Measurements from ENCODE around the gene GPR4. TPM values are rescaled to one million over a fixed set of nuclear protein-coding genes. Genes with fewer than 3 reads are reported as not detected.

GPR4 gene
- total RNA-seq, 1 donor from 2014 or later: not detected

DNA sequence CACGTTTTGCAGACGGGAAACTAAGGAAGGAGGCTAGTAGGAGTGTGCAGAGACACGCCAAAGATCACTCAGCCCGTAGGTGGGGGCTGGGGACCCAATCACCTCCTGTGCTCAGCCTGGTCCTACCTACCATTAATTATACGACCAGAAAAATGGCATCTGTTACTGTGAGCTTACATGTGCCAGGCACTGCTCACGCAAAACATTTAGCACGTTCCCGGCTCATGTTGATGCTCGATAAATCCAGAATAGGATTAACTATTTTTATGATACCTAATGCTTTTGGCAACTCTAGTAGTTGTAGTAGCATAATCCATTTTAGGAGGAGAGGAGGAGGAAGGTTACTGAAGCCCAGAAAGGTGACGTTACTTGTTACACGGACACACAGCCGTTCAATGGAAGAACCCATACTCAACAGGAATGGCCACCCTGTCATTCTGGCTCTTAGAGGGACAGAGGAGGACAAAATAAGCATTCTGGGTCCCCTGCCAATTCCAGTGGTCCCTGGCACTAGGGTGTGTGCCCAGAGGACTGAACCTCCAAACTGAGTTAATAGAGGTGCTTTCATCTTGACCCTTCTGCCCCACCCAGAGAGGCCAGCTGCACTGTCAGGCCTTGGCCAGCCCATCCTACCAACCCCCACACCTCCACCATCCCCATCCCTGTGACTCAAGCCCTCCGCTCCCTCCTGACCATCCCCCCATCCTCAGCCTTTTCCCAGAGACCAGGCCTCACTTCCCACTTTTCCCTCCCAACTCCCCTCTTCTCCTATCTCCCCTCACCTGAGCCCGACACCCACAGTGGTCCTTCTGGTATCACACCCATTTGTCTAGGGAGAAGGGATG is 42.1 kb upstream of the GPR4 start:
- peaks cover 8% of the 10 kb centered on the region for H3K27me3 ChIP-seq (ENCODE audit: control insufficient read depth, insufficient read depth, low read length)
- no peaks in the 10 kb centered on the region for H3K36me3 ChIP-seq (ENCODE audit: control insufficient read depth, insufficient read depth, low read length)
- H3K4me3 ChIP-seq (ENCODE audit: low read depth, low read length): no peak overlapping the region
- TF ChIP-seq, protein P1, sequence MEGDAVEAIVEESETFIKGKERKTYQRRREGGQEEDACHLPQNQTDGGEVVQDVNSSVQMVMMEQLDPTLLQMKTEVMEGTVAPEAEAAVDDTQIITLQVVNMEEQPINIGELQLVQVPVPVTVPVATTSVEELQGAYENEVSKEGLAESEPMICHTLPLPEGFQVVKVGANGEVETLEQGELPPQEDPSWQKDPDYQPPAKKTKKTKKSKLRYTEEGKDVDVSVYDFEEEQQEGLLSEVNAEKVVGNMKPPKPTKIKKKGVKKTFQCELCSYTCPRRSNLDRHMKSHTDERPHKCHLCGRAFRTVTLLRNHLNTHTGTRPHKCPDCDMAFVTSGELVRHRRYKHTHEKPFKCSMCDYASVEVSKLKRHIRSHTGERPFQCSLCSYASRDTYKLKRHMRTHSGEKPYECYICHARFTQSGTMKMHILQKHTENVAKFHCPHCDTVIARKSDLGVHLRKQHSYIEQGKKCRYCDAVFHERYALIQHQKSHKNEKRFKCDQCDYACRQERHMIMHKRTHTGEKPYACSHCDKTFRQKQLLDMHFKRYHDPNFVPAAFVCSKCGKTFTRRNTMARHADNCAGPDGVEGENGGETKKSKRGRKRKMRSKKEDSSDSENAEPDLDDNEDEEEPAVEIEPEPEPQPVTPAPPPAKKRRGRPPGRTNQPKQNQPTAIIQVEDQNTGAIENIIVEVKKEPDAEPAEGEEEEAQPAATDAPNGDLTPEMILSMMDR (IDR thresholded peaks at IDR 0.05; ENCODE audit: insufficient read depth, low read length, poor library complexity, severe bottlenecking): no peak
- DNase-seq (ENCODE audit: low read depth): no peak

DNA sequence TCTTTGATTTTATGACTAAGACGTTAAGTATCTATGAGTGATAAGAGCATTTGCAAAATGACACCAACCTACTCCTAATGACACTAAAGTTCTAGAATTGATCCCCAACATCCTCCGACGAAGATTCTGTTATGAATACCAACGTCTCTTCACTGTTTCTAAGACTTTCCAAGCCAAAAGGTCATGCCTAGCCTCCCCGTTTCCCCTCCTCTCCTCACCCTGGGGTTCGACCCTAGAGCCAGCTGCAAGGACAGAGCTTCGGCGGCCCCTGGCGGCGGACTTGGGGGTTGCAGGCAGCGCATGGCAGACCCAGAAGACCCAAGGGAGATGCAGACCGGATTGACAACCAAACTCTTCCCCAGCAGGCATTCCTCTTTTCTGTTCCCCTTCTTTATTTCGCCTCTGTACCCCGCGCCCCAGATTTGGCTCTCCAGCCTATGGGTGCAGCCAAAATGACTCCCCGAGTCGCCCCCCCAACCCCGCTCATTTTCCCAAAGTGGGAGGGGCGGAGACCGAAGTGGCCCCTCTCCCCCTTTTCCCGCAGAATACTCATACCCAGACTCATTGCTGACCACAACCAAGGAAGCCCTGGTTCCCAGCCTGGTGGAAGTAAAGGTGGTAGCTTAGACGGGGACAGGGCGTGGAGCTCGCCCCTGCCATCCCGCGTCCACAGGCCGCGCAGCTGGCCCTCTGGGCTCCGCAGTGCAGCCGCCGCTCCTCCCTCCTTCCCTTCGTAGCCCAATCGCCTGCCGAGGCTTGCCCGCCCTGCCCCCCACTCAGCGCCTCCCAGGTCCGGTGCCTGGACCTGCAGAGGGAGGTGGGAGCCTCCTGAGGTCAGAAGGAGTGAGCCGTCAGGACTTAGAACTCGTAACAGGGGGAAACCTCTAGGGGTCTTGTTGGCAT is 41.3 kb upstream of the GPR4 start:
- Histone ChIP-seq H3K4me3 (ENCODE audit: low read depth, low read length) (peak overlapping the region; percentile 21), H3K36me3 (ENCODE audit: control insufficient read depth, insufficient read depth, low read length) (no peaks in the 10 kb centered on the region), H3K27me3 (ENCODE audit: control insufficient read depth, insufficient read depth, low read length) (peaks cover 8% of the 10 kb centered on the region)
- TF ChIP-seq, protein P1 (IDR thresholded peaks at IDR 0.05; ENCODE audit: insufficient read depth, low read length, poor library complexity, severe bottlenecking): peak; percentile 99
- no peak for DNase-seq (ENCODE audit: low read depth)

DNA sequence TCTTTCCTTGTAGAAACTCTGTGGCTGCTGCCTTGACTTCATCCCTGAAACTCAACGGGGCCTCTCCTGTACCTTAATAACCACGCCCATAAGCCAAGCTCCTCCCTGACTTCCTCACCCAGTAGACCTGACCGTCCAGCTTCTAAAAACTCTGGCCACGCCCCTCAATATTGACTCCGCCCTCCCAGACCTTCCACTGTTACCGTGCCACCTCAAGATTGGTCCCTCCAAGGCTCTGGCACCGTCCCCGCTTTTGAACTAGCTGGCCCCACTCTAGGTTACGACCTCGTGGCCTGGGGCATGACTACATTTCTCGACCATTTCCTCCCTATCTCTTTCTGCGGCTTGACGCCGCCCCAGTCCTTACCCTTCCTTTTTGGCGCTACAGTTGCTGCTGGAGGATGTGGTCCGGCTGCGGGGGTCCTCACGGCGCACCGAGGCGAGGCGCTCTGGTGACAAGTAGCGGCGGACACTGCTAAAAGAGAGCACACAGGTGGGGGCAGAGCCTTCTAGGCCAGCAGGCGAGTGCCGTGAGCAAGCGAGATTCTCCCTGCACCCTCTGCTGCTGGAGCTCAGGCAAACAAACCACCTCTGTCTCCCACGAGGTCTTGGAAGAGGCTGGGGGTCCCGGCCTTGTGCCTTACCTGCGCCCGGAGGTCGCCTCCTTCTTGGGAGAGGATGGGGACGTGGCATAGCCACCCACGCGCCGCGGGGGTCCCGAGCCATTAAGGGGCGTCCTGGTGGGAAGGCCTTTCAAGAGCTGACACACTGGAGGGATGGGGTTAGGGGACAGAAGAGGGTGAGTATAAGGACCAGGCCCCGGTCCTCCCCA is 39.5 kb upstream of the GPR4 start:
- DNase-seq (ENCODE audit: low read depth): peak; percentile 72
- TF ChIP-seq, protein P1 (IDR thresholded peaks at IDR 0.05; ENCODE audit: insufficient read depth, low read length, poor library complexity, severe bottlenecking): no peak
- H3K36me3 ChIP-seq (ENCODE audit: control insufficient read depth, insufficient read depth, low read length): no peaks in the 10 kb centered on the region
- H3K4me3 ChIP-seq (ENCODE audit: low read depth, low read length): peak overlapping the region; percentile 13
- H3K27me3 ChIP-seq (ENCODE audit: control insufficient read depth, insufficient read depth, low read length): peaks cover 8% of the 10 kb centered on the region

DNA sequence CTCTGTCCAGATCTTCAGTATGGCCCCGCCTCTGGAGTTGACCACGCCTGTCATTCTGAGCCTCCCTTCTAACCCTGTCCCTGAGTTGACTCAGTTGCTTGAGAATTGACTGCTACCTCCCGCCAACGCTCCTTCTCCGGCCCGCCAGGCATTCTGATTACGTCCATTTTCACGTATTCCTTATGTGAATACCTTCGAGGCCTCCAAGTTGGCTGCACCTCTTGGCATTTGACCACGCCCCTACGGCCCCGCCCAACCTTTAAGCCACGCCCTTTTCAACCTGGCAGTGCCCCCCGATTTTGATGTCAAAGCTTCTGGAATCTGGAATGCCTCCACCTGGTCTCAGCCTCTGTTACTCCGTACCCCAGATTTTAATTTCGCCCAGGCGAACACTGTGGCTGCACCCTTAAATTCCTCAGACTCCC is 38.8 kb upstream of the GPR4 start:
- TF ChIP-seq, protein P1 (IDR thresholded peaks at IDR 0.05; ENCODE audit: insufficient read depth, low read length, poor library complexity, severe bottlenecking): no peak
- no peaks in the 10 kb centered on the region for H3K36me3 ChIP-seq (ENCODE audit: control insufficient read depth, insufficient read depth, low read length)
- no peak for DNase-seq (ENCODE audit: low read depth)

DNA sequence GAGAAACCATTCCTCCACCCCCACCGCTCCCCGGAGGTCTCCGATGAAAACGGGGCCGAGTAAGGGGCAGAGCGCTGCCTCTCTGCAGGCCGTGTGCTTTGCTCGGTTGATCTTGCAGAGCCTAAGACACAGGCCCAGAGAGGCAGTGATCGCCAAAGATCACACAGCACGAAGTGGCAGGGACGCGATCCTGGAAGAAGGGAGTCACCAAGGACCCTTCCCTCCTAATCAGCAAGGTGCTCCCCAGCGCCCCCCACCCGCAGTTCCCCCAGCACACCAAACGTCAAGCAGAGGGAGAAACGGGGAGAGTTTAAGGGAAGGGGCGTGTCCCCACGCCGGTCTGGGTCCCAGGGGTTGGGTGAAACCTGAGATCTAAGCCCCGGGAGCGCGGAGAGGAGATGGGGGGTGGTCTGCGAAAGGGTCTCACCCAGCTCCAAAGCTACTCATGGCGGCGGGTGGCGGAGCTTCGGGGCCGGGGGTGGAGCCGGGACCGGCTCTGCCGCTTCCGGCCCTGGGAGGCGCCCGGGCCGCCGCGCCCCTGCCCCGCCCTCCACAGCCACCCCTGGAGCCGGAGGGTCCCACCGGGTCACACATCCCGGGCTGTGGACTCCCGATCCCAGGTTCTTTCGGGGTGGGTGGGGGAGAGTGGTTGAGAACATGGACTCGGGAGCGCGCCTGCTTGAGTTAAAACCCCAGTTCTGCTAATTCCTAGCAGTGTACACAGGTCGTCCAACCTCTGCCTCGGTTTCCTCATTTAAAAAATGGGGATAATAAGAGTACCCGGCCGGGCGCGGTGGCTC is 37.1 kb upstream of the GPR4 start, which contains the start of gene EML2:
TSS of gene EML2 (minus strand) at position 468 of the 800 bp plus-strand sequence. CDS start at position 447, 21 bp downstream.
- H3K27me3 ChIP-seq (ENCODE audit: control insufficient read depth, insufficient read depth, low read length): no peaks in the 10 kb centered on the region
- H3K4me3 ChIP-seq (ENCODE audit: low read depth, low read length): peak within 1 kb of the TSS; percentile 66
- TF ChIP-seq, protein P1 (IDR thresholded peaks at IDR 0.05; ENCODE audit: insufficient read depth, low read length, poor library complexity, severe bottlenecking): peak; percentile 44
- DNase-seq (ENCODE audit: low read depth): no peak
- no peaks in the 10 kb centered on the region for H3K36me3 ChIP-seq (ENCODE audit: control insufficient read depth, insufficient read depth, low read length)

More for the DNA sequence above, 38.8 kb upstream of the GPR4 start:
- no peak overlapping the region for H3K4me3 ChIP-seq (ENCODE audit: low read depth, low read length)
- peaks cover 8% of the 10 kb centered on the region for H3K27me3 ChIP-seq (ENCODE audit: control insufficient read depth, insufficient read depth, low read length)

Measured in kidney epithelial cell (primary cell).